Activated naive CD4-positive, alpha-beta T cell treated with anti-CD3 and anti-CD28 coated beads for 36 hours (primary cell): ENCODE data around the gene POGLUT2. TPM values are rescaled to one million over a fixed set of nuclear protein-coding genes. Genes with fewer than 3 reads are reported as not detected.

Source experiments
- CTCF ChIA-PET: fragments of 350-600 bp; sonication (Branson Sonifier 250); formaldehyde crosslinking; loops from one replicate; lab custom pipeline; 2021; ENCODE audit warnings: antibody characterized with exemption; lab: Charles Lee
- DNase-seq: peaks from one replicate; pipeline ENCODE4 v3.0.0-alpha.2; 2020
- H3K27ac Mint-ChIP-seq: one replicate; pipeline ENCODE4 v1.8.0; 2021; ENCODE audit warnings: mild to moderate bottlenecking, mixed read lengths
- H3K27me3 Mint-ChIP-seq: one replicate; pipeline ENCODE4 v1.8.0; 2021; ENCODE audit warnings: low read depth, mixed read lengths
- H3K36me3 Mint-ChIP-seq: one replicate; pipeline ENCODE4 v1.8.0; 2021; ENCODE audit warnings: low read depth, mixed read lengths
- H3K4me1 Mint-ChIP-seq: one replicate; pipeline ENCODE4 v1.8.0; 2021; ENCODE audit warnings: low read depth, mixed read lengths
- H3K4me3 Mint-ChIP-seq: one replicate; pipeline ENCODE4 v1.8.0; 2021; ENCODE audit warnings: mild to moderate bottlenecking, moderate library complexity, mixed read lengths
- H3K9me3 Mint-ChIP-seq: one replicate; pipeline ENCODE4 v1.8.0; 2021; ENCODE audit warnings: mixed read lengths
- intact Hi-C: fragments of 100-400 bp; cut with micrococcal nuclease; formaldehyde crosslinking; loops from one replicate; pipeline ENCODE4 v1.15.1; 2023
- total RNA-seq, 2 experiments: library from RNA; stranded (reverse); gene quantifications; one replicate each; pipeline ENCODE4 v1.2.3, GENCODE V29; 2021

POGLUT2 gene
- 1 to 10 TPM; 2.1 to 3.7 TPM for total RNA-seq

DNA sequence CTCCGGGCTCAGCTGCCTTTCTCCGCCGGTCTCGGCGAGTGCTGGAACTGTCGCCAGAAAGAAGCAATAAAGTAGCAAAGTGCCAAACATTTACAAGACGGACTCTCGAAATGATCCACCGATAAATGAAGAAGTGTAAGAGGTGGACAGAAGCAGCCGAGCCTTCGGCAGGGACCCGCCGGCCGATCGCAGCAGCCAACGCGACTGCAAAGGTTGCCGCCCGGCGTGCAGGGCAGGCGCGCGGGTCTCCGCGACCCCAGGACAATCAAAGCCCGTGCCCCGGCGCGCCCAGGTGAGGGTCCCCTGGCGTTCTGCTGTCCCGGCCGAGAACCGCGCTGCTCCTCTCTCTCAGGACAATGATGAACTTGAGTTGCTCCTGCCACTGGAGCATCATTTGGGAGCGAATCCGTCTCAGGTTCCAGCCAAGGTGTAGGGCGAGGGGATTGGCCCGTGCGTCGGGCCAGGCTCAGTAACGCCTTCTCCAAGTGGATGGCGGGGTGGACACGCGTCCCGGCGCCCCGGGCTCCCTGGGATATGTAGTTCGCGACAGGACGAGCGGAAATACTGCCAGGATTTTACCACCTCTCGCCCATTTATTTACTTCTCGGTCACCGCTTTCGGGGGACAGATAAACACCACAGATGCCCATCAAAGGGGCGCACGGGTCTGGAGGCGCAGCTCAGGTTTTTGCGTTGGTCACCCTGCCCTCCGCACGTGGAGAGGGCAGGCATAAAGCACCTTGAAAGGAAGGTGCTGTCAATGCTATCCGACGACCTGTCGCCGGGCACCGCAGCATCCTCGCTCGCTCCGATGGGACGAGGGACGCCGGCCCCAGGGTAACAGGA, at the start of gene POGLUT2, which contains the start of gene BIVM:
POGLUT2 (minus strand) TSS at position 396 of the 845 bp plus-strand sequence; CDS start at position 90, 306 bp downstream.
BIVM (plus strand) TSS at position 539 of the 845 bp plus-strand sequence. CDS start 8,149 bp downstream, outside the sequence.
- Mint-ChIP-seq H3K4me3 (peak within 1 kb of the TSS; percentile 93), H3K9me3 (no peaks in the 10 kb centered on the region), H3K27ac (no peak within 1 kb of the TSS), H3K4me1 (peaks cover 13% of the 10 kb centered on the region), H3K36me3 (peaks cover 4% of the 10 kb centered on the region), H3K27me3 (peaks cover 21% of the 10 kb centered on the region)
- intact Hi-C loops, result loop anchor here (1.0 to 5.0 kb wide), 7 partner anchors 20 to 1172 kb away; partner anchors contain the start of genes TEX30 and TPP2
- CTCF ChIA-PET, result interaction anchor here (0.8 kb wide), 1 partner anchor 45 kb away, joined by 3 read pairs; no protein-coding TSS in a partner anchor
- peak; percentile 93 for DNase-seq

DNA sequence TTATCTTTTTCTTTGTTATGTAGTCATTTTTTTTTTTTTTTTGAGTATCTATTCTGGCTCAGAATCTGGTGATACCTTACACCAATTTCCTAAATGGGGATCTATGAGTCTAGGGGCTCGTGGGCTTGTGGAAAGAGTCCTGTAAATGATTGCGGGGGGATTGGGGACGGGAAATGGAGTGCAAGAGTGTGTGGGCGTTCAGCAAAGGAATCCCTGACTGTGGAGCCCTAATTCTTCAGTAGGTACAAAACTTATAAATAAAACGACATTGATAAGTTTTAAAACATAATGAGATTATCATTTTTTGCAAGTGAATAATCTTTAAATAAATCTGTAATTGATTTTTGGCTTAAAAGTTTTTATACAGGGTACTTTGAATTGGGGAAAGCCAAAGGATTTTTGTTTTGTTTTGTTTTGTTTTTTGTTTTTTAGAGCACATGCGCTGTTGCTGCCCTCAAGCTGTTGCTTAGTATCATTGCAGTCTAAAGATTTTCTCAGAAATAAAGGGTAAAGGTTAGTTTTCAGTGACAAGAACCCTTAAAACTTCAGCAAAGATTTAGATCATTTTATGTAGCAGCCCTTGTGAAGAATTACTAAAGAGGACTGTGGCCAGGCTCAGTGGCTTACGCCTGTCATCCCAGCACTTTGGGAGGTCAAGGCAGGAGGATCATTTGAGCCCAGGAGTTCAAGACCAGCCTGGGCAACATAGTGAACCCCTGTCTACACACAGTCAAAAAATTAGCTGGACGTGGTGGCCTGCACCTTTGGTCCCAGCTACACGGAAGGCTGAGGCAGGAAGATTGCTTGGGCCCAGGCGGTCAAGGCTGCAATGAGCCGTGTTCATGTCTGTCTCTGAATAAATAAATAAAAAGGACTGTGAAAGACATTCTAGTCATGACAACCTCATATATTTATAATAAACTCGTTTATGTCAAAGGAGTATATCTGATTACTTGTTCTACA, 48.8 kb upstream of the POGLUT2 start:
- CTCF ChIA-PET, result interaction anchor here (0.7 to 4.5 kb wide), 9 partner anchors 45 to 270 kb away, joined by 3 to 23 read pairs (median 5); no protein-coding TSS in a partner anchor
- no peaks in the 10 kb centered on the region for H3K27me3 Mint-ChIP-seq
- peak overlapping the region; percentile 92 for H3K4me3 Mint-ChIP-seq
- intact Hi-C loops, result loop anchor here (1.0 to 5.0 kb wide), 4 partner anchors 118 to 1220 kb away; no protein-coding TSS in a partner anchor
- H3K27ac Mint-ChIP-seq, result peak overlapping the region; percentile 96
- DNase-seq, result peak; percentile 18
- no peaks in the 10 kb centered on the region for H3K9me3 Mint-ChIP-seq
- peaks cover 4% of the 10 kb centered on the region for H3K36me3 Mint-ChIP-seq
- H3K4me1 Mint-ChIP-seq, result peaks cover 42% of the 10 kb centered on the region

DNA sequence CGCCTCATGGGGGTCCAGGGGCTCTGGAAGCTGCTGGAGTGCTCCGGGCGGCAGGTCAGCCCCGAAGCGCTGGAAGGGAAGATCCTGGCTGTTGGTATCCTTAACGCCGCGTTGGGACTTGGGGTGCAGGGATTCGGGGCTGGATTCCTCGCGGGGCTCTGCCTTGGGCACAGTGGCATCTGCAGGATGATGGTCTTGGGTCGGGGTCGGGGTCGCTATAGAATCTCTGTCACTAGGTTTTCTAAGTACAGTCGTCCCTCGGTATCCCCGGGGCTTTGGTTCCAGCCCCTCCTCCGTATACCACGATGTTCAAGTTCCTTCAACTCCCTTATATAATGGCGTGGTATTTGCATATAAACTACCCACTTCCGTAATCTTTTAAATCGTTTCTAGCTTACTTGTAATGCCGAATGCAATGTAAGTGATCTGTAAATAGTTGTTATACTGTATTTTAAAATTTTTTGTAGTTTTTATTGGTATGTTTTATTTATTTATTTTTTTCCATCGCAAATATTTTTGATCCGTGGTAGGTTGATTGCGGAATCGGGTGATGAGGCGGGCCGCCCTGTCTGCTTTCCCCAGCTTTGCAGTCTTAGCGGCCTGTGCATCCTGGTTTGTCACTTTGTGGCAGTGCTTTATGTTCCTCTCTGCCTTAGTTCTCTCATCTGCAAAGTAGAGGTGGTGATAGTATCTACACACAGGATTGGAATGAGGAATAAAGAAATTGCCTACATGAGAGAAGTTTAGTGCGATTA, 47.7 kb upstream of the POGLUT2 start:
- intact Hi-C loops, result loop anchor here (1.0 to 5.0 kb wide), 5 partner anchors 117 to 1219 kb away; no protein-coding TSS in a partner anchor
- Mint-ChIP-seq H3K4me3 (peak overlapping the region; percentile 92), H3K36me3 (peaks cover 2% of the 10 kb centered on the region), H3K9me3 (no peaks in the 10 kb centered on the region), H3K27ac (peak overlapping the region; percentile 96), H3K27me3 (no peaks in the 10 kb centered on the region), H3K4me1 (peaks cover 35% of the 10 kb centered on the region)
- DNase-seq, result peak; percentile 64
- CTCF ChIA-PET, result interaction anchor here (0.7 to 4.5 kb wide), 9 partner anchors 24 to 264 kb away, joined by 3 to 23 read pairs (median 4); partner anchors contain the start of gene TPP2

DNA sequence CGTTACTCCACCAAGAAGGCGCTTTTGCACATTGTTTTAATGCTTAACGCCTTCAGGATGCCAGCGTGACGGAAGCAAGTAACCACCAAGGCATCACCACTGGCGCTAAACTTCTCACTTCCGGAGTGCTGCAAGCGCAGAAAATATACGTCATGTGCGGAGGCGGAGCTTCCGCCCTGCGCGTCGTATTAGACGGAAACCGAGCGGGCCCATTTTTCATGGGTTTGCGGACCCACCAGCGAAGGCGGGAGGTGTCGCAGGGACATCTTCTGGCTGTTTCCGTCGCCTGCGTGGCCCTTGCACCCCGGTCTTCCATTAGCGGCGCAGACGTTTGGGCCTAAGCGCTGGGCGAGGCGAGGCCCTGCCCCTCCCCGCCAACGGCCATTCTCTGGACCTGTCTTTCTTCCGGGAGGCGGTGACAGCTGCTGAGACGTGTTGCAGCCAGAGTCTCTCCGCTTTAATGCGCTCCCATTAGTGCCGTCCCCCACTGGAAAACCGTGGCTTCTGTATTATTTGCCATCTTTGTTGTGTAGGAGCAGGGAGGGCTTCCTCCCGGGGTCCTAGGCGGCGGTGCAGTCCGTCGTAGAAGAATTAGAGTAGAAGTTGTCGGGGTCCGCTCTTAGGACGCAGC, 47.0 kb upstream of the POGLUT2 start, which contains the start of gene ERCC5:
ERCC5 (plus strand) TSS at position 403 of the 631 bp plus-strand sequence. CDS start 235 bp downstream, outside the sequence.
- peak within 1 kb of the TSS; percentile 96 for H3K27ac Mint-ChIP-seq
- peaks cover 2% of the 10 kb centered on the region for H3K36me3 Mint-ChIP-seq
- DNase-seq, result peak; percentile 96
- no peaks in the 10 kb centered on the region for H3K9me3 Mint-ChIP-seq
- H3K4me1 Mint-ChIP-seq, result peaks cover 35% of the 10 kb centered on the region
- no peaks in the 10 kb centered on the region for H3K27me3 Mint-ChIP-seq
- CTCF ChIA-PET, result interaction anchor here (0.7 to 4.5 kb wide), 10 partner anchors 25 to 266 kb away, joined by 3 to 23 read pairs (median 4); partner anchors contain the start of gene TPP2
- peak within 1 kb of the TSS; percentile 92 for H3K4me3 Mint-ChIP-seq
- intact Hi-C loops, result loop anchor here (1.0 to 5.0 kb wide), 7 partner anchors 46 to 1218 kb away; partner anchors contain the start of genes BIVM, TEX30 and TPP2

DNA sequence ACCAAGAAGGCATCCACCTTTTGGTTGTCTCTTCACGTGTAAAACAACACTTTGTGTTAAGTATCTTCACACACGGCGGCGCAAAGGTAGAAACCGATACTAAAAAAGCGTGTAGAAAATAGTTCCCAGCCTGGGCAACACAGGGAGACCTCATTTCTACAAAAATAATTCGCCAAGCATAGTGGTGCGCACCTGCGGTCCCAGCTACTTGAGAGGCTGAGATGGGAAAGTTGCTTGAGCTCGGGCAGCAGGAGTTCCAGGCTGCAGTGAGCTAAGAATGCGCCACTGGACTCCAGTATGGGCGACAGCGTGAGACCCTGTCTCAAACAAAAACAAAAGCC, 46.5 kb upstream of the POGLUT2 start:
- Mint-ChIP-seq H3K4me3 (peak overlapping the region; percentile 92), H3K36me3 (peaks cover 2% of the 10 kb centered on the region), H3K4me1 (peaks cover 30% of the 10 kb centered on the region), H3K27ac (peak overlapping the region; percentile 96), H3K9me3 (no peaks in the 10 kb centered on the region), H3K27me3 (no peaks in the 10 kb centered on the region)
- no peak for DNase-seq
- intact Hi-C loops, result loop anchor here (1.0 to 5.0 kb wide), 6 partner anchors 46 to 1218 kb away; partner anchors contain the start of genes BIVM, TEX30 and TPP2
- CTCF ChIA-PET, result interaction anchor here (0.9 to 4.5 kb wide), 4 partner anchors 45 to 266 kb away, joined by 5 to 23 read pairs (median 10); no protein-coding TSS in a partner anchor

DNA sequence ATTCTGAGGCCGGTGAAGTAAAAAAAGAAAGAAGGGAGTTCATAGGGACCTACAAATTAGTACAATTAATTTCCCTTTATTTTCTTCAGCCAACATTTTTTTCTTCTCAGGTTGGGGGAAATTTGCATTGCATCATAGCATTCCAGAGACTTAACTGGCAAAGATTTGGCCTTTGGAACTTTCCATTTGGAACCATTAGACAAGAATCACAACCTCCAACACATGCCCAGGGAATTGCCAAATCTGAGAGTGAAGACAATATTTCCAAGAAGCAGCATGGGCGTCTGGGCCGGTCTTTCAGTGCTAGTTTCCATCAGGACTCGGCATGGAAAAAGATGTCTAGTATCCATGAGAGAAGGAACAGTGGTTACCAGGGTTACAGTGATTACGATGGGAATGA, 40.7 kb upstream of the POGLUT2 start:
- H3K9me3 Mint-ChIP-seq, result no peaks in the 10 kb centered on the region
- DNase-seq, result no peak
- no peak overlapping the region for H3K27ac Mint-ChIP-seq
- intact Hi-C loops, result no loop called here
- H3K4me1 Mint-ChIP-seq, result peaks cover 2% of the 10 kb centered on the region
- H3K36me3 Mint-ChIP-seq, result peaks cover 4% of the 10 kb centered on the region
- CTCF ChIA-PET, result interaction anchor here (1.0 kb wide), 1 partner anchor 283 kb away, joined by 3 read pairs; no protein-coding TSS in a partner anchor
- no peak overlapping the region for H3K4me3 Mint-ChIP-seq
- H3K27me3 Mint-ChIP-seq, result no peaks in the 10 kb centered on the region

DNA sequence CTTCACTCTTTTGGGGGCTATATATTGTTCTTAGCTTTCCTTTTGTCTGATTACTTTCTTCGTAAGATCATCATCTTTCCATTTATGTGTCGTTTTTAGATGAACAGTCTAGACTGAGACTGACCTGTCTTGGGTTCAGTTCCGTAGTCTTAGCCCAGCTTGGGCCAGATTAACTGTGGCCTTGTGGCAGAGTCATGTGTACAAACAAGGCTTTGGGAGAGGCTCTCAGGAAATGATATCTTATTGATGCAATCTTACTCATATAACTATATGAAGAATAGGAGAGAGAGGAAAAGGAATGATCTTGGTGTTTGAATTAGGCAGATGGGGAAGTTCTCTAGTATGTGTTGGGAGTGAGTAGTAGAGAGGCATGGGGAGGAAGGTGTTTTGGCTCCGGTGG, 40.2 kb upstream of the POGLUT2 start:
- Mint-ChIP-seq H3K4me1 (no peaks in the 10 kb centered on the region), H3K9me3 (no peaks in the 10 kb centered on the region), H3K27me3 (no peaks in the 10 kb centered on the region), H3K36me3 (peaks cover 6% of the 10 kb centered on the region), H3K4me3 (no peak overlapping the region), H3K27ac (no peak overlapping the region)
- intact Hi-C loops, result no loop called here
- DNase-seq, result no peak
- CTCF ChIA-PET, result interaction anchor here (1.0 kb wide), 1 partner anchor 283 kb away, joined by 3 read pairs; no protein-coding TSS in a partner anchor

DNA sequence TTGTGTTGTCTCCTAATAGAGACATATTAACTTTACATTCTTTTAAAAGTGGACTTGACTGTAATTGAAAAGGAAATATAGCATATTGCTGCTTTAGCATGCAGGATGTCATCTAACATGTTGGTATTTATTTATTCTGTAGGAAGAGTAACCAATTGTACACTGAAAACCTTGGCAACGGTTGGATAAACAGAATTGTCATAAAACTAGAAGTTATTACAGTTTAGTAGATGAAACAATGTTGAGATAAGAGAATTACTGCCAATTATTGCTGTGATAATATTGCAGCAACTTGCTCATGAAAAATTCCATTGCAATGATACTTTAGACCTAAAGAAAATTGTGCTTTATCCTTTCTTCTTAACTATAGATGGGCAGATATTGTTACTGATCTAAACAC, 39.5 kb upstream of the POGLUT2 start:
- no peaks in the 10 kb centered on the region for H3K4me1 Mint-ChIP-seq
- no peak for DNase-seq
- intact Hi-C loops, result no loop called here
- no peak overlapping the region for H3K4me3 Mint-ChIP-seq
- CTCF ChIA-PET, result interaction anchor here (1.0 kb wide), 1 partner anchor 282 kb away, joined by 3 read pairs; no protein-coding TSS in a partner anchor
- H3K27me3 Mint-ChIP-seq, result no peaks in the 10 kb centered on the region
- peaks cover 6% of the 10 kb centered on the region for H3K36me3 Mint-ChIP-seq
- no peak overlapping the region for H3K27ac Mint-ChIP-seq
- H3K9me3 Mint-ChIP-seq, result no peaks in the 10 kb centered on the region

DNA sequence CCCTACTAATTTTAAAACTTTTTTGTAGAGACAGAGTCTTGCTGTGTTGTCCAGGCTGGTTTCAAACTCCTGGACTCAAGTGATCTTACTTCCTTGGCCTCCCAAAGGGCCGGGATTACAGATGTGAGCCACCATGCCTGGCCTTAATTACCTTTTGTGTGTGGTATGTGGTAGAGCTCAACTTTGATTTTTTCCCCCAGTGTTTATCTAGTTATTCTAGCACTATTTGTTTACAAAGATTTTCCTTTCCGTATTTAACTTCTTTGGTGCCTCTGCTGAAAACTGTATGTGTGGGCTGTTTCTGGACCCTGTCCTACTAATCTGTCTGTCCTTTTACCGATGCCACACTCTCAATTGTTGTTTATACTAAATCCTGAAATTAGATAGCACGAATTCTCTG, 37.7 kb upstream of the POGLUT2 start:
- H3K9me3 Mint-ChIP-seq, result no peaks in the 10 kb centered on the region
- H3K4me3 Mint-ChIP-seq, result no peak overlapping the region
- H3K4me1 Mint-ChIP-seq, result no peaks in the 10 kb centered on the region
- no peak overlapping the region for H3K27ac Mint-ChIP-seq
- peaks cover 8% of the 10 kb centered on the region for H3K36me3 Mint-ChIP-seq
- intact Hi-C loops, result no loop called here
- no peak for DNase-seq
- no peaks in the 10 kb centered on the region for H3K27me3 Mint-ChIP-seq
- CTCF ChIA-PET, result no interaction called here

DNA sequence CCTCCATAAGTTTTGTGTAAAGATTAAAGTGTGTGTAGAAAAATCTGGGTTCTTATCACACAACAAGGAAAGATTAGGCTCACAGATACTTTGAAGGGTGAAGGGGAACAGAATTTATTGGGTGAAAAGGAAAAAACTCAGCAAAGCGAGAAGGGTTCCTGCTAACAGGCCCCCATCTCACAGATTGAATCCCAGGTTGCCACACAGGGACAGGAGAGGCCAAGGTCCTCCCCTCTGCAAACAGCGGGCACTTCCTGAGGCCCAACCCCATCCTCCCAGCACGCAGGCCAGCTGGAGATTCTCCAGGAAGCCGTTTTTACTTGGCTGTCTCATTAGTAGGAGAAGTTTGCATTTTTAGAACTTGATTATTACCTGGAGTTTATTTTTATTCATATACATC, 31.9 kb upstream of the POGLUT2 start:
- CTCF ChIA-PET, result no interaction called here
- Mint-ChIP-seq H3K4me1 (no peaks in the 10 kb centered on the region), H3K9me3 (no peaks in the 10 kb centered on the region), H3K4me3 (no peak overlapping the region), H3K27me3 (no peaks in the 10 kb centered on the region), H3K27ac (no peak overlapping the region), H3K36me3 (peaks cover 9% of the 10 kb centered on the region)
- intact Hi-C loops, result no loop called here
- DNase-seq, result no peak
